T-cell (primary cell): ENCODE data around the gene BCL11B. TPM values are rescaled to one million over a fixed set of nuclear protein-coding genes. Genes with fewer than 3 reads are reported as not detected.

Experiments used
- ATAC-seq, 4 experiments: fragments of 200-7000 bp in 3 of 4; fragments of 150-1000 bp in 1 of 4; cut with Tn5 transposase; replicated peaks in 1 of 4; 1 replicate in 3 of 4; 2 replicates in 1 of 4; pipeline ENCODE4 v1.10.0; 2021; ENCODE audit warnings: moderate library complexity in 3 of 4, mild to moderate bottlenecking in 2 of 4, moderate number of reproducible peaks in 1 of 4
- CTCF ChIA-PET, 2 donors: fragments of 300-600 bp; sonication (Branson Sonifier 250); formaldehyde crosslinking; loops; one replicate each; lab custom pipeline; 2022; ENCODE audit warnings: antibody characterized with exemption in 2 of 2; lab: Charles Lee
- POLR2A ChIA-PET, 2 donors: fragments of 300-600 bp; sonication (Branson Sonifier 250); formaldehyde crosslinking; loops; one replicate each; lab custom pipeline; 2022; ENCODE audit warnings: antibody characterized with exemption in 2 of 2; lab: Charles Lee
- DNase-seq, 35 experiments: peaks; one replicate each; pipeline versions ENCODE4 v3.0.0 to v3.0.0-alpha.2; 2013 to 2023
- H3K27ac ChIP-seq: one replicate; pipeline ENCODE4 v1.5.1; 2013; ENCODE audit warnings: low read length
- H3K27me3 ChIP-seq, 2 experiments: replicated peaks in 1 of 2; 1 replicate in 1 of 2; 2 replicates in 1 of 2; pipeline versions ENCODE4 v1.6.1 to v1.7.0; 2013; ENCODE audit warnings: low read length in 1 of 2, mixed read lengths in 1 of 2; ENCODE audit not compliant: control insufficient read depth in 2 of 2, insufficient read depth in 2 of 2; ENCODE audit errors: extremely low read depth in 1 of 2
- H3K36me3 ChIP-seq, 2 donors: 1 replicate in 1 of 2; 2 replicates in 1 of 2; pipeline versions ENCODE4 v1.6.1 to v1.7.0; 2013; ENCODE audit warnings: low read length in 1 of 2; ENCODE audit not compliant: control insufficient read depth in 2 of 2, insufficient read depth in 1 of 2; ENCODE audit errors: extremely low read depth in 1 of 2
- H3K4me1 ChIP-seq, 2 experiments: 1 replicate in 1 of 2; 2 replicates in 1 of 2; pipeline versions ENCODE4 v1.6.1 to v1.7.0; 2013; ENCODE audit warnings: low read length in 2 of 2, mixed read lengths in 1 of 2; ENCODE audit not compliant: insufficient read depth in 2 of 2, control insufficient read depth in 1 of 2; ENCODE audit errors: extremely low read depth in 1 of 2
- H3K4me3 ChIP-seq, 2 donors: 1 replicate in 1 of 2; 2 replicates in 1 of 2; pipeline versions ENCODE4 v1.5.1 to v1.7.0; 2013; ENCODE audit warnings: mild to moderate bottlenecking in 2 of 2, low read length in 1 of 2, moderate library complexity in 1 of 2; ENCODE audit not compliant: control insufficient read depth in 1 of 2; ENCODE audit errors: extremely low read depth in 1 of 2
- H3K9me3 ChIP-seq: 2 replicates; pipeline ENCODE4 v1.7.0; 2013
- H3K27ac Mint-ChIP-seq, 2 donors: one replicate each; pipeline ENCODE4 v1.8.0; 2020 to 2021; ENCODE audit warnings: mild to moderate bottlenecking in 2 of 2, mixed read lengths in 2 of 2
- H3K27me3 Mint-ChIP-seq, 2 donors: one replicate each; pipeline ENCODE4 v1.8.0; 2021 to 2022; ENCODE audit warnings: mixed read lengths in 2 of 2
- H3K36me3 Mint-ChIP-seq: one replicate; pipeline ENCODE4 v1.8.0; 2021; ENCODE audit warnings: mixed read lengths
- H3K4me1 Mint-ChIP-seq, 3 donors: one replicate each; pipeline ENCODE4 v1.8.0; 2020 to 2022; ENCODE audit warnings: mixed read lengths in 3 of 3, mild to moderate bottlenecking in 1 of 3
- H3K4me3 Mint-ChIP-seq, 3 donors: one replicate each; pipeline ENCODE4 v1.8.0; 2020 to 2022; ENCODE audit warnings: mild to moderate bottlenecking in 3 of 3, mixed read lengths in 3 of 3, moderate library complexity in 3 of 3
- H3K9me3 Mint-ChIP-seq, 3 donors: one replicate each; pipeline ENCODE4 v1.8.0; 2020 to 2022; ENCODE audit warnings: mixed read lengths in 3 of 3
- WGBS: methylation state at CpG from one replicate; pipeline ENCODE4 v1.1.5; 2013; ENCODE audit warnings: missing lambda C conversion rate; ENCODE audit not compliant: insufficient coverage; 5-methylcytosine and 5-hydroxymethylcytosine counted together
- total RNA-seq, 35 experiments: library from RNA in 6 of 35; stranded (reverse) in 6 of 35; fragments of 120-200 nt in 1 of 35; gene quantifications; one replicate each; pipeline versions ENCODE4 v1.2.1 to v1.2.4 and lab custom pipeline; 2013 to 2026

The BCL11B gene
- total RNA-seq, 5 donors from 2014 or later (not counting 1 experiment from before 2014, with no cell fraction given): 181 to 240 (median 196) TPM

GRCh38 chr14:99242238-99242637 lies 29.8 kb downstream of the BCL11B start:
- DNase-seq (no peak), ATAC-seq (no peak)
- POLR2A ChIA-PET: interaction anchor here (0.5 to 3.5 kb wide), 8 partner anchors 10 to 55 kb away, joined by 3 to 40 read pairs (median 8); no protein-coding TSS in a partner anchor
- H3K4me1 ChIP-seq: peaks cover 80 to 93% of the 10 kb centered on the region in 2 experiments
- Mint-ChIP-seq H3K4me1 (peaks cover 86 to 87% (median 87%) of the 10 kb centered on the region in 3 donors), H3K4me3 (peak overlapping the region; percentile 85 to 96 (median 88)), H3K9me3 (no peaks in the 10 kb centered on the region), H3K36me3 (peaks cover 46% of the 10 kb centered on the region), H3K27ac (peak overlapping the region; percentile 98), H3K27me3 (no peaks in the 10 kb centered on the region)
- peak overlapping the region; percentile 38 to 47 for H3K4me3 ChIP-seq
- H3K9me3 ChIP-seq: no peaks in the 10 kb centered on the region
- H3K27me3 ChIP-seq: no peaks in the 10 kb centered on the region
- peak overlapping the region; percentile 99 for H3K27ac ChIP-seq
- CTCF ChIA-PET: interaction anchor here (0.6 to 4.7 kb wide), 7 partner anchors 8 to 545 kb away, joined by 3 to 51 read pairs (median 6); no protein-coding TSS in a partner anchor
- H3K36me3 ChIP-seq: peaks cover 0 to 32% of the 10 kb centered on the region in 2 donors
- WGBS: 24% methylated on average over 7 of the region's 11 CpGs

- peak overlapping the region; percentile 98 for H3K27ac Mint-ChIP-seq
- Histone ChIP-seq H3K36me3 (peaks cover 0 to 32% of the 10 kb centered on the region in 2 donors), H3K27ac (peak overlapping the region; percentile 99), H3K4me1 (peaks cover 82 to 93% of the 10 kb centered on the region in 2 experiments), H3K4me3 (peak overlapping the region; percentile 38 to 47), H3K27me3 (no peaks in the 10 kb centered on the region), H3K9me3 (no peaks in the 10 kb centered on the region)
- ChIA-PET POLR2A (interaction anchor here (0.6 to 3.5 kb wide), 8 partner anchors 9 to 54 kb away, joined by 3 to 40 read pairs (median 14); no protein-coding TSS in a partner anchor), CTCF (interaction anchor here (0.6 to 4.7 kb wide), 13 partner anchors 9 to 44 kb away, joined by 3 to 51 read pairs (median 4); no protein-coding TSS in a partner anchor)
- H3K4me1 Mint-ChIP-seq: peaks cover 86 to 88% (median 88%) of the 10 kb centered on the region in 3 donors
- peak overlapping the region; percentile 85 to 96 (median 88) for H3K4me3 Mint-ChIP-seq
- ATAC-seq (peak; percentile 24 to 41 (median 35)), DNase-seq (peak in 9 of 35 experiments; percentile 44 to 75 (median 58))
- WGBS: 3% methylated on average over 6 of the region's 18 CpGs
- no peaks in the 10 kb centered on the region for H3K9me3 Mint-ChIP-seq
- H3K27me3 Mint-ChIP-seq: no peaks in the 10 kb centered on the region
- peaks cover 44% of the 10 kb centered on the region for H3K36me3 Mint-ChIP-seq
These were observed 30.5 kb downstream of the BCL11B start for GRCh38 chr14:99241325-99242010.

DNA sequence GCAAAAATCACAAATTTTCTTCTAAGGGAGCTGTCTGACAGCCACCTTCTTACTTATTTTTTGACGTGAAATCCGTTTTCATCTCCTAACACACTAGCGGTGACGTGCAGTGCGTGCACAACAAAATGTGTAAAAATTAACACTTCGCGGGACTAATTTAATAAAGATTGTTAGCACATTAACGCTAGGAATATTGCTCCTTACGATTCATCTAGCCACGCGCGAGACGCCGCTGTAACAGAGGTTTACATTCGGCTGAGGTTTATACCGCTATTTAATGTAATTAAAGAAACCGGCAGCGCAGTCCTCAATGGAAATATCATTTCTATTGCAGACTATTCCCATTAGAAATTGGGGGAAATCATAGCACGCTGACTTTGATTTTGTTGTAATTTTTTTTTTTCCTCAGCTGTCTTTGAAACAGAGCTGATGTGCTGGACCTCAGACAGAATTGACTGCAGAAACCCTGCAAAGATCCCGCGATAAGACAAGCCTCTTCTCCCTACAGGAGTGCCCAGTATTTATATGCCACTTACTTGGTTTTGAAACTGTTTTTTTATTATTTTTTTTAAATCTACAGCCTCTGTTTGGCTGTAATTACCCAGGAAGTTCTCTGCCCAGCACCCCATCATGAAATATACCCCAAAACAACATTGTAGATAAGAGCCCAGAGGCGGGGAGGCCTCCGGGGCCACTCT lies 31.2 kb downstream of the BCL11B start:
- Histone ChIP-seq H3K4me3 (peak overlapping the region; percentile 18 to 38), H3K27me3 (no peaks in the 10 kb centered on the region), H3K9me3 (no peaks in the 10 kb centered on the region), H3K4me1 (peaks cover 89 to 93% of the 10 kb centered on the region in 2 experiments), H3K36me3 (peaks cover 0 to 31% of the 10 kb centered on the region in 2 donors), H3K27ac (peak overlapping the region; percentile 99)
- Mint-ChIP-seq H3K4me3 (peak overlapping the region; percentile 85 to 96 (median 88)), H3K9me3 (no peaks in the 10 kb centered on the region), H3K4me1 (peaks cover 93 to 95% (median 95%) of the 10 kb centered on the region in 3 donors), H3K27ac (peak overlapping the region; percentile 98), H3K27me3 (no peaks in the 10 kb centered on the region), H3K36me3 (peaks cover 44% of the 10 kb centered on the region)
- ChIA-PET POLR2A (interaction anchor here (0.7 to 3.5 kb wide), 10 partner anchors 10 to 52 kb away, joined by 3 to 40 read pairs (median 3); no protein-coding TSS in a partner anchor), CTCF (interaction anchor here (0.6 to 4.7 kb wide), 12 partner anchors 8 to 43 kb away, joined by 3 to 51 read pairs (median 4); no protein-coding TSS in a partner anchor)
- WGBS: 0% methylated on average over 2 of the region's 23 CpGs
- peak; percentile 4 to 8 (median 6) for ATAC-seq
- DNase-seq: peak in 2 of 35 experiments; percentile 35 to 68

DNA sequence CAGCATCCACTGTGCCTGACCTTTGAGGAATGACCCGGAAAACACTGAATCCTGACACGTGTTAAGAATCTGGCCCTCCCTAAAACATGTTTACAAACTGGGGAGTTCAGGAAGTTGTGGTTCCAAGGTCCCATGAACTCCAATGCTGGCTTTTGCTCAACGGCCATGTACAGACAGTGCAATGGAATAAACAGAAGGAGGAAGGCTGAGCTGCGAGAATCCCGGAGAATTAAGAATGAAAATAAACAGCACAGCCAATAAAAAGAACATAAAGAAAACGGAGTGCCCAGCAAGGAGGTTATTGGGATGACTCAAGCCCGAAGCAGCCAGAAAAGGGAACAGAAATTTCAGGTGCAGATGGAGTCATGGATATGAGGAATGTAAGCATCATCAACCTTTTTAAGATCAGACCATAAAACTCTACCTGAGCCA lies 32.3 kb downstream of the BCL11B start:
- no peaks in the 10 kb centered on the region for H3K27me3 ChIP-seq
- H3K9me3 Mint-ChIP-seq: no peaks in the 10 kb centered on the region
- peak overlapping the region in 1 of 2 donors; percentile 10 for H3K4me3 ChIP-seq
- H3K36me3 ChIP-seq: peaks cover 0 to 31% of the 10 kb centered on the region in 2 donors
- peak in 1 of 35 experiments; percentile 35 for DNase-seq
- peak overlapping the region; percentile 99 for H3K27ac ChIP-seq
- H3K9me3 ChIP-seq: no peaks in the 10 kb centered on the region
- H3K4me3 Mint-ChIP-seq: peak overlapping the region; percentile 85 to 96 (median 88)
- ATAC-seq: no peak
- H3K4me1 ChIP-seq: peaks cover 93 to 94% of the 10 kb centered on the region in 2 experiments
- ChIA-PET POLR2A (interaction anchor here (0.5 to 1.1 kb wide), 6 partner anchors 14 to 1098 kb away, joined by 3 to 10 read pairs (median 5); no protein-coding TSS in a partner anchor), CTCF (interaction anchor here (0.6 to 4.7 kb wide), 5 partner anchors 10 to 52 kb away, joined by 3 to 51 read pairs (median 4); no protein-coding TSS in a partner anchor)
- H3K27me3 Mint-ChIP-seq: no peaks in the 10 kb centered on the region
- peaks cover 99 to 100% (median 99%) of the 10 kb centered on the region in 3 donors for H3K4me1 Mint-ChIP-seq
- H3K36me3 Mint-ChIP-seq: peaks cover 44% of the 10 kb centered on the region
- WGBS: no CpG with 5 or more reads among the region's 7 CpGs
- H3K27ac Mint-ChIP-seq: peak overlapping the region; percentile 98

GRCh38 chr14:99238216-99238615 lies 33.8 kb downstream of the BCL11B start:
- CTCF ChIA-PET: interaction anchor here in 1 of 2 donors (0.6 to 7.2 kb wide), 3 partner anchors 19 to 50 kb away, joined by 3 to 75 read pairs (median 4); no protein-coding TSS in a partner anchor
- H3K4me1 Mint-ChIP-seq: peaks cover 98 to 100% (median 99%) of the 10 kb centered on the region in 3 donors
- H3K36me3 Mint-ChIP-seq: peaks cover 37% of the 10 kb centered on the region
- ATAC-seq (no peak), DNase-seq (peak in 1 of 35 experiments; percentile 47)
- POLR2A ChIA-PET: interaction anchor here in 1 of 2 donors (0.5 to 2.8 kb wide), 2 partner anchors 24 to 26 kb away, joined by 3 to 10 read pairs; no protein-coding TSS in a partner anchor
- Histone ChIP-seq H3K4me3 (peak overlapping the region; percentile 0 to 31), H3K9me3 (no peaks in the 10 kb centered on the region), H3K27me3 (no peaks in the 10 kb centered on the region), H3K27ac (peak overlapping the region; percentile 99), H3K4me1 (peaks cover 94 to 96% of the 10 kb centered on the region in 2 experiments), H3K36me3 (peaks cover 0 to 41% of the 10 kb centered on the region in 2 donors)
- no peaks in the 10 kb centered on the region for H3K9me3 Mint-ChIP-seq
- H3K27ac Mint-ChIP-seq: peak overlapping the region; percentile 98
- peak overlapping the region; percentile 85 to 96 (median 88) for H3K4me3 Mint-ChIP-seq
- WGBS: 45% methylated on average over 4 of the region's 6 CpGs
- no peaks in the 10 kb centered on the region for H3K27me3 Mint-ChIP-seq
